Peyer's patch (tissue), 4 donors: ENCODE results near the gene DNAH14. TPM values are rescaled to one million over a fixed set of nuclear protein-coding genes. Genes with fewer than 3 reads are reported as not detected.

Experiments
- DNase-seq, 3 donors: peaks; one replicate each; pipeline ENCODE4 v3.0.0-alpha.2; 2017 to 2019
- H3K27ac ChIP-seq, 4 donors: fragments of 200-600 bp; sonication (generic); one replicate each; pipeline ENCODE4 v1.5.1; 2016 to 2019
- H3K27me3 ChIP-seq, 2 donors: fragments of 200-600 bp; sonication (generic); one replicate each; pipeline ENCODE4 v1.5.1; 2019
- H3K36me3 ChIP-seq, 3 donors: fragments of 200-600 bp; sonication (generic); one replicate each; pipeline ENCODE4 v1.5.1; 2016 to 2019
- H3K4me1 ChIP-seq, 4 donors: fragments of 200-600 bp; sonication (generic); one replicate each; pipeline ENCODE4 v1.5.1; 2016 to 2019
- H3K4me3 ChIP-seq, 4 donors: fragments of 200-600 bp; sonication (generic); 1 replicate in 3 of 4; 2 replicates in 1 of 4; pipeline ENCODE4 v1.5.1; 2016 to 2019; ENCODE audit warnings: mild to moderate bottlenecking in 1 of 4
- H3K9me3 ChIP-seq, 4 donors: fragments of 200-600 bp; sonication (generic); one replicate each; pipeline ENCODE4 v1.5.1; 2016 to 2019; ENCODE audit warnings: mild to moderate bottlenecking in 1 of 4
- POLR2A ChIP-seq, 2 donors: fragments of 450-650 bp; IDR thresholded peaks; one replicate each; pipeline ENCODE4 v1.5.1; 2017; ENCODE audit warnings: antibody characterized with exemption in 2 of 2, mild to moderate bottlenecking in 2 of 2, moderate library complexity in 2 of 2
- total RNA-seq, 4 donors: library from RNA; depleted of rRNA; stranded (reverse); fragments of >200 nt; gene quantifications; one replicate each; pipeline ENCODE4 v1.1.0, GENCODE V29; 2016
- TF ChIP-seq, protein P1 (sequence below), 6 experiments: fragments of 450-650 bp in 4 of 6; fragments of 200-600 bp in 2 of 6; sonication (generic) in 1 of 6; IDR thresholded peaks; one replicate each; pipeline ENCODE4 v1.5.1; 2017 to 2019; ENCODE audit warnings: antibody characterized with exemption in 6 of 6, mild to moderate bottlenecking in 3 of 6, moderate library complexity in 1 of 6

The DNAH14 gene
- total RNA-seq, 4 donors from 2014 or later, result 6.5 to 11.0 (median 7.4) TPM

DNA sequence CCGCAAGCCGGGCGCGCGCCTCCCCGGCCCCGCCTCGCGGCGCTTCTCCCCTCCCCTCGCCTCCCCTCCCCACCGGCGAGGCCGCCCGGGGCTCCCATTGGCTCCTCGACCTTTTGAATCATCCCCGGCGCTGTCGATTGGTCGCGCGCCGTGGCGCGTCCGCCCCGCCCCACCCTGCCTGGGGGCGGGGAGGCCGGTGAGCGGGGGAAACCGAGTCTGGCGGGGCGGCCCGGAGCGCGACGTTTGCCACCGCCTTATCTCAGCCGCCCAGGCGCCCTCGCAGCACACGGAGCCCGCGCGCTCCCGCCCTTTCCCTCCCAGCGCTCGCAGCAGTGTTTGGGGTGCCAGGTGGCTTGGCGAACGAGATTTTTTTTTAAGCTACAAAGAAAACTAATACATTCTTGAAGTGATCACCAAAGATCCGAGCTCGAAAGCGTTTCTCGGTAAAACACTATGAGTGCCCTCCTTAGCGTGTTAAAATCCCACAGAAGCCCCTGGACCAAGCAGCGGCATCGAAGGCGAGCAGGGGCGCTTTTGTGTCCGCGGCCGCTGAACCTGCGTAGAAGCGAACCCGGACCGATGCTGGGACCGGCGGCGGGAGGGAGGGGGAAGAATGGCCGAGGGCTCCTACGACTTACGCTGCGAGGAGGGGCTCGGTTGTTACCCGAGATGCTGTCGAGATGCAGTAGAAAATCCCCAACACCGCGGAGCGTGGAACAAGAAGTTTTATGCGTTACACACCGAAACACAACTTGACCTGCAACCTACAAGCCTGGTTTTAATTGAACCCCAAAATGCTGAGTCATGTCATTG, 498.8 kb downstream of the DNAH14 start:
- peak; percentile 91 to 97 (median 96) for DNase-seq
- Histone ChIP-seq H3K4me3 (peak overlapping the region; percentile 81 to 99 (median 96)), H3K36me3 (no peaks in the 10 kb centered on the region), H3K27me3 (no peaks in the 10 kb centered on the region), H3K9me3 (no peaks in the 10 kb centered on the region), H3K4me1 (peaks cover 0 to 30% (median 12%) of the 10 kb centered on the region in 4 donors), H3K27ac (peak overlapping the region; percentile 89 to 98 (median 98))
- TF ChIP-seq, protein P1, sequence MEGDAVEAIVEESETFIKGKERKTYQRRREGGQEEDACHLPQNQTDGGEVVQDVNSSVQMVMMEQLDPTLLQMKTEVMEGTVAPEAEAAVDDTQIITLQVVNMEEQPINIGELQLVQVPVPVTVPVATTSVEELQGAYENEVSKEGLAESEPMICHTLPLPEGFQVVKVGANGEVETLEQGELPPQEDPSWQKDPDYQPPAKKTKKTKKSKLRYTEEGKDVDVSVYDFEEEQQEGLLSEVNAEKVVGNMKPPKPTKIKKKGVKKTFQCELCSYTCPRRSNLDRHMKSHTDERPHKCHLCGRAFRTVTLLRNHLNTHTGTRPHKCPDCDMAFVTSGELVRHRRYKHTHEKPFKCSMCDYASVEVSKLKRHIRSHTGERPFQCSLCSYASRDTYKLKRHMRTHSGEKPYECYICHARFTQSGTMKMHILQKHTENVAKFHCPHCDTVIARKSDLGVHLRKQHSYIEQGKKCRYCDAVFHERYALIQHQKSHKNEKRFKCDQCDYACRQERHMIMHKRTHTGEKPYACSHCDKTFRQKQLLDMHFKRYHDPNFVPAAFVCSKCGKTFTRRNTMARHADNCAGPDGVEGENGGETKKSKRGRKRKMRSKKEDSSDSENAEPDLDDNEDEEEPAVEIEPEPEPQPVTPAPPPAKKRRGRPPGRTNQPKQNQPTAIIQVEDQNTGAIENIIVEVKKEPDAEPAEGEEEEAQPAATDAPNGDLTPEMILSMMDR (IDR thresholded peaks at IDR 0.05), result no peak
- peak; percentile 73 to 88 for TF ChIP-seq POLR2A (IDR thresholded peaks at IDR 0.05)

DNA sequence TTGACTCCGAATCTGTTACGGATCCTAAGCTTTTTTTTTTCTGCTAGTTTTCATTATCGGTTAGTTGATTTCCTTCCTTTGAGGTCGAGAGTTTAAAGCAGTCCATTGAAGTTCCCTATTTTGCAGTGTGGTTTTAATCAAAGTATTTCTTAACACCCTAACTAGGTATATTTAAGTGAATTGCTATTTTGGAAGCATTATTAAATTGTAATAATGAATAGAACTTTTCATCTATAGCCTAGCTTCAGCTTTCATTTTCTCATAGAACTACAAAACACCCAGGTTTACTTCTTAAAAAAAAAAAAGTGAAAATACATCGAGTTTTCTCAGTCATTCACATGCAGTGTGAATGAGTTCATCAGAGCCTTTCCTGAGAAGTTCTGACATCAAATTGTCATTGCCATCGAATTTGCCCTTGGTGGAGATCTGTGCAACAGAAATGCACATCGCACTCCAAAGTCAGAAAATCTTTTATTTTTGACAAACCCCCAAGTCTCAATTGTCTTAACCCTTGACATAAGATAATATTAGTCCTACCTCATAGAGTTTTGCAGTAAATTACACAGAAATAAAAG, 499.5 kb downstream of the DNAH14 start:
- Histone ChIP-seq H3K27me3 (no peaks in the 10 kb centered on the region), H3K4me3 (peak overlapping the region; percentile 81 to 99 (median 96)), H3K27ac (peak overlapping the region; percentile 89 to 98 (median 98)), H3K4me1 (peaks cover 0 to 23% (median 12%) of the 10 kb centered on the region in 4 donors), H3K9me3 (no peaks in the 10 kb centered on the region), H3K36me3 (no peaks in the 10 kb centered on the region)
- TF ChIP-seq, protein P1 (IDR thresholded peaks at IDR 0.05), result no peak
- TF ChIP-seq POLR2A (IDR thresholded peaks at IDR 0.05), result no peak
- no peak for DNase-seq

DNA sequence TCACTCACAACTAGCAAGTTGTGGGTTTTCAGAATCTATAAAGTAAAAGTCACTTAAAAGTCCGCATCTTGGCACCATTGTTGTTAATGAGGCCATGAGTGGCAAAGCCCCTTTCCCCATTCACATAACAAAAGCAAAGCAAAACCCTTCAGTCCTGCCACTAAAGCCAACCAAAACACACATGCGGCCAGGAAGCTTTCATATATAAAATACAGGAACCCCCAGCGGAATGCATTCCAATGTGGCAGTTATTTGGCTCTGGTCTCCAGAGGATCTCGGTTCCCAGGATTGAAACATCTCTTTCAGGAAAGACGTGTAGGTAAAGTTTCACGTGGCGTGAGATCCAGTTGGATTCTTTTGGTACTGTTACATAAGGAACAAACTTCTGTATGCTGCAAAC, 500.8 kb downstream of the DNAH14 start:
- Histone ChIP-seq H3K9me3 (no peaks in the 10 kb centered on the region), H3K4me1 (peaks cover 0 to 9% (median 5%) of the 10 kb centered on the region in 4 donors), H3K27ac (no peak overlapping the region), H3K27me3 (no peaks in the 10 kb centered on the region), H3K4me3 (no peak overlapping the region), H3K36me3 (no peaks in the 10 kb centered on the region)
- no peak for TF ChIP-seq POLR2A (IDR thresholded peaks at IDR 0.05)
- TF ChIP-seq, protein P1 (IDR thresholded peaks at IDR 0.05), result no peak
- no peak for DNase-seq

DNA sequence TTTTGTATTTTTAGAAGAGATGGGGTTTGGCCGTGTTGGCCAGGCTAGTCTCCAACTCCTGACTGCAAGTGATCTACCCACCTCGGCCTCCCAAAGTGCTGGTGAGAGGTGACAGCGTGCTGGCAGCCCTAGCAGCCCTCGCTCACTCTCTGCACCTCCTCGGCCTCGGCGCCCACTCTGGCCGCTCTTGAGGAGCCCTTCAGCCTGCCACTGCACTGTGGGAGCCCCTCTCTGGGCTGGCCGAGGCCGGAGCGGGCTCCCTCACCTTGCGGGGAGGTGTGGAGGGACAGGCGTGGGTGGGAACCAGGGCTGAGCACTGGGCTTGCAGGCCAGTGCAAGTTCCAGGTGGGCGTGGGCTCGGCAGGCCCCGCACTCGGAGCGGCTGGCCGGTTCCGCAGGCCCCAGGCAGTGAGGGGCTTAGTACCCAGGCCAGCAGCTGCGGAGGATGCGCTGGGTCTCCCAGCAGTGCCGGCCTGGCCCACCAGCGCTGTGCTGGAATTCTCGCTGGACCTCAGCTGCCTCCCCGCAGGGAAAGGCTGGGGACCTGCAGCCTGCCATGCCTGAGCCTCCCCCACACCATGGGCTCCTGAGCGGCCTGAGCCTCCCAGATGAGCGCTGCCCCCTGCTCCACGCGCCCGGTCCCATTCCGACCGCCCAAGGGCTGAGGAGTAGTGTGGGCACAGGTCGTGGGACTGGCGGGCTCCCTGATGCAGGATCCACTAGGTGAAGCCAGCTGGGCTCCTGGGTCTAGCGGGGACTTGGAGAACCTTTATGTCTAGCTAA, 501.8 kb downstream of the DNAH14 start:
- Histone ChIP-seq H3K27me3 (no peaks in the 10 kb centered on the region), H3K9me3 (no peaks in the 10 kb centered on the region), H3K4me3 (no peak overlapping the region), H3K4me1 (no peaks in the 10 kb centered on the region), H3K27ac (no peak overlapping the region), H3K36me3 (no peaks in the 10 kb centered on the region)
- TF ChIP-seq POLR2A (IDR thresholded peaks at IDR 0.05), result no peak
- TF ChIP-seq, protein P1 (IDR thresholded peaks at IDR 0.05), result no peak
- DNase-seq, result no peak

DNA sequence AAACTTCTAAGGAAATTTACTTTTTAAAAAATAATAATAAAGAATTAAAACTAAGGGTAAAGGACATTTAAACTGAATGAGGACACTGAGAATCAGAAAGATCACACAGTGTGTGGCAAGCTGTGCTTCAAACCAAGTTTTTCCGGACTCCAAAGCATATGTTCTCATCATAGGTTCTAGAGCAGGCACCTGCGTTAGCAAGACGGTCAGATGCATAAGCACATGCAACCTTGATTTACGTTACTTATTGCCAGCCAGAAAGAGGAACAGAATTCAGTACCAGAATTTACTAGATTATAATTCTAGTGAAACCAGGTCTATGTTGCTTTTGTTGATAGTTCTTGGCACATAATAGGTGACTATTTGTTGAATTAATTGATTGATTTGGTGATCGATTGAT, 504.6 kb downstream of the DNAH14 start:
- no peak overlapping the region for H3K27ac ChIP-seq

More for the DNA sequence above, 504.6 kb downstream of the DNAH14 start:
- H3K36me3 ChIP-seq, result no peaks in the 10 kb centered on the region
- no peaks in the 10 kb centered on the region for H3K27me3 ChIP-seq
- no peak for DNase-seq
- H3K4me1 ChIP-seq, result no peaks in the 10 kb centered on the region
- H3K9me3 ChIP-seq, result no peaks in the 10 kb centered on the region
- H3K4me3 ChIP-seq, result no peak overlapping the region
- no peak for TF ChIP-seq POLR2A (IDR thresholded peaks at IDR 0.05)
